Parathyroid adenoma (tissue), 2 donors: ENCODE measurements around the gene VWA5A.
A peak's percentile ranks its signal among the peaks of the same experiment; 100 is the strongest.

Experiments
- H2AFZ ChIP-seq: fragments of 300-600 bp; sonication (generic); one replicate; pipeline ENCODE4 v1.7.0; 2017; ENCODE audit warnings: antibody characterized with exemption, mild to moderate bottlenecking
- H3K27ac ChIP-seq: fragments of 300-600 bp; sonication (generic); one replicate; pipeline ENCODE4 v1.7.0; 2017
- H3K27me3 ChIP-seq: fragments of 300-600 bp; sonication (generic); one replicate; pipeline ENCODE4 v1.7.0; 2017; ENCODE audit warnings: low read length; ENCODE audit not compliant: control insufficient read depth, insufficient read depth
- H3K36me3 ChIP-seq: fragments of 300-600 bp; sonication (generic); one replicate; pipeline ENCODE4 v1.7.0; 2017; ENCODE audit warnings: low read length; ENCODE audit not compliant: control insufficient read depth, insufficient read depth
- H3K4me1 ChIP-seq: fragments of 300-600 bp; sonication (generic); one replicate; pipeline ENCODE4 v1.7.0; 2017; ENCODE audit warnings: control low read depth
- H3K4me2 ChIP-seq: fragments of 300-600 bp; sonication (generic); one replicate; pipeline ENCODE4 v1.7.0; 2017; ENCODE audit warnings: low read length
- H3K4me3 ChIP-seq: fragments of 300-600 bp; sonication (generic); one replicate; pipeline ENCODE4 v1.7.0; 2017; ENCODE audit warnings: low read depth, low read length
- H3K79me2 ChIP-seq: fragments of 300-600 bp; sonication (generic); one replicate; pipeline ENCODE4 v1.7.0; 2017; ENCODE audit warnings: control low read depth
- H3K9ac ChIP-seq: fragments of 300-600 bp; sonication (generic); one replicate; pipeline ENCODE4 v1.7.0; 2017; ENCODE audit warnings: mild to moderate bottlenecking
- H3K9me3 ChIP-seq: fragments of 300-600 bp; sonication (generic); one replicate; pipeline ENCODE4 v1.7.0; 2017; ENCODE audit warnings: low read length; ENCODE audit not compliant: control insufficient read depth
- TF ChIP-seq, protein P1 (sequence below): fragments of 300-600 bp; sonication (generic); IDR thresholded peaks from one replicate; pipeline ENCODE4 v1.7.0; 2017; ENCODE audit warnings: antibody characterized with exemption, mild to moderate bottlenecking
- donor health status: primary hyperparathyroidism.

Gene VWA5A

GRCh38 chr11:124113890-124114289, 1.4 kb upstream of the VWA5A start:
- H3K4me3 ChIP-seq = no peak overlapping the region
- H3K9ac ChIP-seq = no peak overlapping the region
- no peaks in the 10 kb centered on the region for H3K4me1 ChIP-seq
- H3K9me3 ChIP-seq = no peaks in the 10 kb centered on the region
- no peak overlapping the region for H3K27ac ChIP-seq
- H3K27me3 ChIP-seq = no peaks in the 10 kb centered on the region
- no peaks in the 10 kb centered on the region for H3K79me2 ChIP-seq
- no peak overlapping the region for H3K4me2 ChIP-seq
- TF ChIP-seq, protein P1, sequence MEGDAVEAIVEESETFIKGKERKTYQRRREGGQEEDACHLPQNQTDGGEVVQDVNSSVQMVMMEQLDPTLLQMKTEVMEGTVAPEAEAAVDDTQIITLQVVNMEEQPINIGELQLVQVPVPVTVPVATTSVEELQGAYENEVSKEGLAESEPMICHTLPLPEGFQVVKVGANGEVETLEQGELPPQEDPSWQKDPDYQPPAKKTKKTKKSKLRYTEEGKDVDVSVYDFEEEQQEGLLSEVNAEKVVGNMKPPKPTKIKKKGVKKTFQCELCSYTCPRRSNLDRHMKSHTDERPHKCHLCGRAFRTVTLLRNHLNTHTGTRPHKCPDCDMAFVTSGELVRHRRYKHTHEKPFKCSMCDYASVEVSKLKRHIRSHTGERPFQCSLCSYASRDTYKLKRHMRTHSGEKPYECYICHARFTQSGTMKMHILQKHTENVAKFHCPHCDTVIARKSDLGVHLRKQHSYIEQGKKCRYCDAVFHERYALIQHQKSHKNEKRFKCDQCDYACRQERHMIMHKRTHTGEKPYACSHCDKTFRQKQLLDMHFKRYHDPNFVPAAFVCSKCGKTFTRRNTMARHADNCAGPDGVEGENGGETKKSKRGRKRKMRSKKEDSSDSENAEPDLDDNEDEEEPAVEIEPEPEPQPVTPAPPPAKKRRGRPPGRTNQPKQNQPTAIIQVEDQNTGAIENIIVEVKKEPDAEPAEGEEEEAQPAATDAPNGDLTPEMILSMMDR = no peak
- H2AFZ ChIP-seq = no peak overlapping the region
- no peaks in the 10 kb centered on the region for H3K36me3 ChIP-seq

- Histone ChIP-seq H3K4me2 (peak overlapping the region; percentile 75), H3K4me3 (peak overlapping the region; percentile 66), H3K27me3 (no peaks in the 10 kb centered on the region), H2AFZ (peak overlapping the region; percentile 78), H3K27ac (no peak overlapping the region), H3K79me2 (no peaks in the 10 kb centered on the region), H3K9me3 (no peaks in the 10 kb centered on the region), H3K36me3 (no peaks in the 10 kb centered on the region), H3K9ac (no peak overlapping the region), H3K4me1 (no peaks in the 10 kb centered on the region)
- TF ChIP-seq, protein P1 = no peak
These were observed 749 bp downstream of the VWA5A start for GRCh38 chr11:124115782-124116616.

DNA sequence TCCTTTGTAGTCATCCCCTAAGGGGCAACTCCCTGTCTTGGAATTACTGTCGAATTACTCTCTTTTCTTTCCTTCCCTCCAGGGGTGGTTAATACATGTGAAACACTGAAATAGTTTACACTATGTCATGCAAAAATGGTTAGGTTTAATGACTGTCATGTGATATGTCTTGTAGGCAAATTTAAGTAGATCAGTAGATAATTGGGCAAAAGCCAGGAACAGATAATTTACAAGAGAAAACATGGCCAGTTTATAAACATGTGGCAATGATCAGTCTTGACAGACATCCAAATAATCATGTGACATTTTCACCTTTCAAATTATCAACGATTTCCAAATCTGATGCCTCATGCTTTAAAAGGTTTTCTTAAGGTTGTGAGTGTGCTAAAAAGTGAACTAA, 3.9 kb downstream of the VWA5A start:
- no peaks in the 10 kb centered on the region for H3K79me2 ChIP-seq
- H3K4me3 ChIP-seq = no peak overlapping the region
- no peaks in the 10 kb centered on the region for H3K9me3 ChIP-seq
- TF ChIP-seq, protein P1 = no peak
- H3K27ac ChIP-seq = no peak overlapping the region
- no peaks in the 10 kb centered on the region for H3K4me1 ChIP-seq
- no peaks in the 10 kb centered on the region for H3K27me3 ChIP-seq
- H2AFZ ChIP-seq = no peak overlapping the region
- H3K4me2 ChIP-seq = no peak overlapping the region
- H3K36me3 ChIP-seq = no peaks in the 10 kb centered on the region
- no peak overlapping the region for H3K9ac ChIP-seq

DNA sequence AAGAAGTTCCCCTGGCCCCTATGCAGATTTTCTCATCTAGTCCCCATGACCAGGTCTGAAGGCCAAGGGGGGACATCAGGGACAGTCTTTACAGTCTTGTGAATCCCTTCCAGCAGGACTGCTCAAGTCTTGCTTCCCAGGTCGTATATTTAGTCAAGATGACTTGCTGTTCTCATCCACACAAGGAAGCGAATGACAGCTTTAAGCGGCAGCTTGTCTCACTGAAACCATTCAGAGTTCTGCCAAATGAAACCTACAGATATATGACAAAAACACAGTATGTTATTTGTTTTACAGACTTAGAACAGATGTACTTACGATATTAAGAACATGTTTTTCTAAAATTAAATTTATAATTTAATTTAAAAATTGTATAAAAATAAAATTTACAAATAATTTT, 5.6 kb downstream of the VWA5A start:
- H3K36me3 ChIP-seq = no peaks in the 10 kb centered on the region

More for the DNA sequence above, 5.6 kb downstream of the VWA5A start:
- H3K27ac ChIP-seq = no peak overlapping the region
- no peaks in the 10 kb centered on the region for H3K79me2 ChIP-seq
- no peak overlapping the region for H2AFZ ChIP-seq
- TF ChIP-seq, protein P1 = no peak
- no peak overlapping the region for H3K4me2 ChIP-seq
- H3K27me3 ChIP-seq = no peaks in the 10 kb centered on the region
- no peaks in the 10 kb centered on the region for H3K4me1 ChIP-seq
- no peak overlapping the region for H3K4me3 ChIP-seq
- H3K9ac ChIP-seq = no peak overlapping the region
- no peaks in the 10 kb centered on the region for H3K9me3 ChIP-seq
